Endothelial cell of umbilical vein (primary cell): Measurements from ENCODE around the gene CMTR1. TPM values are rescaled to one million over a fixed set of nuclear protein-coding genes. Genes with fewer than 3 reads are reported as not detected.
A peak's percentile ranks its signal among the peaks of the same experiment; 100 is the strongest.

Experiments
- BruUV-seq: library from RNA; stranded (reverse); fragments of 400-500 nt; replicated peaks from 2 replicates; lab custom pipeline; 2021; lab: Mats Ljungman, UMichigan
- CTCF ChIA-PET: fragments of 300-600, 350-600 bp; sonication (Branson Sonifier 250); formaldehyde crosslinking; loops from one replicate; lab custom pipeline; 2021; ENCODE audit warnings: antibody characterized with exemption, inconsistent platforms; lab: Charles Lee
- POLR2A ChIA-PET: fragments of 300-600, 350-600 bp; sonication (Branson Sonifier 250); formaldehyde crosslinking; loops from one replicate; lab custom pipeline; 2021; ENCODE audit warnings: antibody characterized with exemption, inconsistent platforms; lab: Charles Lee
- DNase-seq: peaks from one replicate; pipeline ENCODE4 v3.0.0-alpha.2; 2011; ENCODE audit warnings: low read depth, low spot score
- FAIRE-seq: peaks from 2 replicates; lab custom pipeline; 2011; peaks lifted over from hg19 to GRCh38; lab: Jason Lieb, UNC
- H2AFZ ChIP-seq: 2 replicates; pipeline ENCODE4 v1.6.0; 2012; ENCODE audit warnings: low read depth, low read length, control low read depth, inconsistent platforms
- H3K27ac ChIP-seq: 2 replicates; pipeline ENCODE4 v1.5.1; 2011; ENCODE audit warnings: low read depth, mild to moderate bottlenecking, control low read depth, low read length, moderate library complexity; ENCODE audit not compliant: insufficient read depth
- H3K27me3 ChIP-seq, 2 experiments: 2 replicates each; pipeline versions ENCODE4 v1.6.0 to v1.6.1; 2011; ENCODE audit warnings: low read length in 2 of 2, mixed read lengths in 1 of 2; ENCODE audit not compliant: control insufficient read depth in 2 of 2, insufficient read depth in 2 of 2
- H3K36me3 ChIP-seq, 2 experiments: 2 replicates in 1 of 2; 3 replicates in 1 of 2; pipeline ENCODE4 v1.5.1; 2011; ENCODE audit warnings: low read length in 2 of 2, mild to moderate bottlenecking in 1 of 2, moderate library complexity in 1 of 2; ENCODE audit not compliant: control insufficient read depth in 2 of 2, insufficient read depth in 2 of 2; ENCODE audit errors: extremely low read depth in 1 of 2
- H3K4me1 ChIP-seq: 3 replicates; pipeline ENCODE4 v1.5.1; 2011; ENCODE audit warnings: mild to moderate bottlenecking, low read length; ENCODE audit not compliant: control insufficient read depth, insufficient read depth; ENCODE audit errors: extremely low read depth
- H3K4me2 ChIP-seq: 2 replicates; pipeline ENCODE4 v1.6.1; 2011; ENCODE audit warnings: low read length, control low read depth, mixed read lengths; ENCODE audit not compliant: insufficient read depth
- H3K4me3 ChIP-seq, 3 experiments: fragments of 200-600 bp in 1 of 3; sonication (generic), shearing (Covaris generic) in 1 of 3; replicated peaks in 1 of 3; 2 replicates each; pipeline ENCODE4 v1.5.1; 2011 to 2016; ENCODE audit warnings: control low read depth in 3 of 3, low read length in 3 of 3, mild to moderate bottlenecking in 2 of 3, inconsistent platforms in 1 of 3, low read depth in 1 of 3, moderate library complexity in 1 of 3; ENCODE audit not compliant: insufficient read depth in 1 of 3
- H3K79me2 ChIP-seq: 2 replicates; pipeline ENCODE4 v1.6.0; 2012; ENCODE audit warnings: low read length, inconsistent platforms; ENCODE audit not compliant: control insufficient read depth, insufficient read depth
- H3K9ac ChIP-seq: replicated peaks from 2 replicates; pipeline ENCODE3; 2011; ENCODE audit warnings: low read length, control low read depth; ENCODE audit not compliant: insufficient read depth; ENCODE audit errors: extremely low read depth
- H3K9me1 ChIP-seq: replicated peaks from 3 replicates; pipeline ENCODE4 v1.6.0; 2011; ENCODE audit warnings: mild to moderate bottlenecking, low read length; ENCODE audit not compliant: control insufficient read depth, insufficient read depth; ENCODE audit errors: extremely low read depth
- H3K9me3 ChIP-seq: replicated peaks from 2 replicates; pipeline ENCODE4 v1.5.1; 2012; ENCODE audit warnings: low read length, inconsistent platforms; ENCODE audit not compliant: control insufficient read depth, insufficient read depth
- H4K20me1 ChIP-seq: replicated peaks from 2 replicates; pipeline ENCODE3; 2011; ENCODE audit warnings: mild to moderate bottlenecking, low read length; ENCODE audit not compliant: control insufficient read depth, insufficient read depth; ENCODE audit errors: extremely low read depth
- FOS ChIP-seq: IDR thresholded peaks from 2 replicates; pipeline ENCODE4 v1.6.1; 2011; ENCODE audit warnings: mild to moderate bottlenecking, low read length, moderate library complexity, borderline replicate concordance; ENCODE audit not compliant: insufficient read depth
- JUN ChIP-seq: IDR thresholded peaks from 2 replicates; pipeline ENCODE4 v1.6.1; 2011; ENCODE audit warnings: borderline replicate concordance, low read depth; ENCODE audit not compliant: insufficient read length, insufficient read depth
- POLR2AphosphoS5 ChIP-seq: IDR thresholded peaks from 2 replicates; pipeline ENCODE4 v1.6.1; 2012; ENCODE audit warnings: low read depth, mild to moderate bottlenecking, control low read depth, low read length, moderate library complexity; ENCODE audit not compliant: insufficient read depth
- dilution Hi-C: fragments of 300-500 bp; cut with MboI; formaldehyde crosslinking; loops from one replicate; pipeline ENCODE4 v1.15.0; 2019; ENCODE audit warnings: low sequenced_read_pairs; ENCODE audit not compliant: extremely low pct_ligation_motif_present
- intact Hi-C: fragments of 100-400 bp; cut with micrococcal nuclease; formaldehyde crosslinking; loops from one replicate; pipeline ENCODE4 v1.10.0; 2022
- polyA plus RNA-seq, 4 experiments: library from polyadenylated mRNA; depleted of rRNA in 3 of 4; stranded (reverse) in 3 of 4; unstranded in 1 of 4; fragments of >200 nt; gene quantifications; 2 replicates each; pipeline versions ENCODE4 v1.2.1 to v1.2.3, GENCODE V29; 2011 to 2012; ENCODE audit warnings: missing spikeins in 1 of 4
- total RNA-seq: library from RNA; stranded (reverse); gene quantifications from 2 replicates; pipeline ENCODE4 v1.2.3, GENCODE V29; 2021

Gene CMTR1
- total and polyA plus RNA-seq, 2 donors (not counting 3 experiments of a cell fraction or from before 2014, with no cell fraction given): 19.5 to 38.0 TPM

GRCh38 chr6:37438930-37439329, 5.9 kb downstream of the CMTR1 start:
- Histone ChIP-seq H3K4me2 (no peak overlapping the region), H3K4me1 (peaks cover 3% of the 10 kb centered on the region), H3K27ac (no peak overlapping the region), H3K9me1 (no peaks in the 10 kb centered on the region), H4K20me1 (no peaks in the 10 kb centered on the region), H2AFZ (no peak overlapping the region), H3K36me3 (peaks cover 0 to 9% of the 10 kb centered on the region in 2 experiments), H3K9me3 (no peaks in the 10 kb centered on the region), H3K9ac (no peak overlapping the region), H3K27me3 (no peaks in the 10 kb centered on the region), H3K79me2 (peaks cover 10% of the 10 kb centered on the region), H3K4me3 (no peak overlapping the region)
- intact Hi-C loops: no loop called here
- TF ChIP-seq POLR2AphosphoS5: no peak
- peak; percentile 14 for TF ChIP-seq FOS
- FAIRE-seq (no peak), DNase-seq (peak; percentile 36)
- ChIA-PET POLR2A (no interaction called here), CTCF (no interaction called here)
- dilution Hi-C loops: no loop called here
- no TSS peak for BruUV-seq

GRCh38 chr6:37441651-37442050, 8.6 kb downstream of the CMTR1 start:
- no peak for TF ChIP-seq POLR2AphosphoS5
- no peak for TF ChIP-seq JUN
- dilution Hi-C loops: no loop called here
- Histone ChIP-seq H3K4me3 (no peak overlapping the region), H3K4me1 (no peaks in the 10 kb centered on the region), H2AFZ (no peak overlapping the region), H4K20me1 (no peaks in the 10 kb centered on the region), H3K9ac (no peak overlapping the region), H3K4me2 (no peak overlapping the region), H3K36me3 (peaks cover 8 to 9% of the 10 kb centered on the region in 2 experiments), H3K27me3 (no peaks in the 10 kb centered on the region), H3K27ac (no peak overlapping the region), H3K79me2 (peaks cover 2% of the 10 kb centered on the region), H3K9me1 (no peaks in the 10 kb centered on the region), H3K9me3 (no peaks in the 10 kb centered on the region)
- ChIA-PET CTCF (no interaction called here), POLR2A (no interaction called here)
- no peak for FAIRE-seq
- no TSS peak for BruUV-seq
- DNase-seq: no peak
- intact Hi-C loops: no loop called here
